Hippocampal formation (tissue), 2 donors: Measurements from ENCODE around the gene GPR35.
A peak's percentile ranks its signal among the peaks of the same experiment; 100 is the strongest.

Experiments used
- DNase-seq, 2 donors: peaks; one replicate each; lab custom pipeline; 2025; lab: John Stamatoyannopoulos, UW

Gene GPR35

GRCh38 chr2:240624950-240625621 lies at the start of gene GPR35:
Gene GPR35 (plus strand): TSS chr2:240625480. CDS start chr2:240629953, 4,473 bp downstream.
- DNase-seq = no peak

- DNase-seq = no peak
Measured at GRCh38 chr2:240576036-240576435, 49.2 kb upstream of the GPR35 start.

DNA sequence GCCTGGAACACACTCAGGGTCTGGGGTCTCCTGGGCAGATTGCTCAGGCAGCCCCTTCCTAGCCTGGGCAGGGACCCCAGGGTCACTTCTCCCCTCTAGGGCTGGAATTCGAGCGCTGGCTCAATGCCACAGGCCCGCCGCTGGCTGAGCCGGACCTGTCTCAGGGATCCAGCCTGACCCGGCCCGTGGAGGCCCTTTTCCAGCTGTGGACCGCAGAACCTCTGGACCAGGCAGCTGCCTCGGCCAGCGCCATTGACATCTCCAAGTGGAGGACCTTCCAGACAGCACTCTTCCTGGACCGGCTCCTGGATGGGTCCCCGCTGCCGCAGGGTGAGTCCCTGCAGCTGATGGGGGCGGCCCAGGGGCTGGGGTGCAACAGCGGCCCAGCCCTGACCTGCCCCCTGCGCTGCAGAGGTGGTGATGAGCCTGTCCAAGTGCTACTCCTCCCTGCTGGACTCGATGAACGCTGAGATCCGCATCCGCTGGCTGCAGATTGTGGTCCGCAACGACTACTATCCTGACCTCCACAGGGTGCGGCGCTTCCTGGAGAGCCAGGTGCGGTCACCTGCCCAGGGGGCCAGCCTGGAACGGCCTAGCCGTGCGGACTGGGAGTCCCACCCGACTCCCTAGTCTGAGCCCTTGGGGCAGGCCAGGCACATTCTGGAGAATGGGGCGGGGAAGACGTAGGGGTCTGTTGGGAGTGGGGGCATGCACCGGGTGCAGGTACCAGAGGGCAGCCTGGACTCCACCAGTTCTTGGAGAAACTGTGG lies 48.7 kb upstream of the GPR35 start:
- no peak for DNase-seq

DNA sequence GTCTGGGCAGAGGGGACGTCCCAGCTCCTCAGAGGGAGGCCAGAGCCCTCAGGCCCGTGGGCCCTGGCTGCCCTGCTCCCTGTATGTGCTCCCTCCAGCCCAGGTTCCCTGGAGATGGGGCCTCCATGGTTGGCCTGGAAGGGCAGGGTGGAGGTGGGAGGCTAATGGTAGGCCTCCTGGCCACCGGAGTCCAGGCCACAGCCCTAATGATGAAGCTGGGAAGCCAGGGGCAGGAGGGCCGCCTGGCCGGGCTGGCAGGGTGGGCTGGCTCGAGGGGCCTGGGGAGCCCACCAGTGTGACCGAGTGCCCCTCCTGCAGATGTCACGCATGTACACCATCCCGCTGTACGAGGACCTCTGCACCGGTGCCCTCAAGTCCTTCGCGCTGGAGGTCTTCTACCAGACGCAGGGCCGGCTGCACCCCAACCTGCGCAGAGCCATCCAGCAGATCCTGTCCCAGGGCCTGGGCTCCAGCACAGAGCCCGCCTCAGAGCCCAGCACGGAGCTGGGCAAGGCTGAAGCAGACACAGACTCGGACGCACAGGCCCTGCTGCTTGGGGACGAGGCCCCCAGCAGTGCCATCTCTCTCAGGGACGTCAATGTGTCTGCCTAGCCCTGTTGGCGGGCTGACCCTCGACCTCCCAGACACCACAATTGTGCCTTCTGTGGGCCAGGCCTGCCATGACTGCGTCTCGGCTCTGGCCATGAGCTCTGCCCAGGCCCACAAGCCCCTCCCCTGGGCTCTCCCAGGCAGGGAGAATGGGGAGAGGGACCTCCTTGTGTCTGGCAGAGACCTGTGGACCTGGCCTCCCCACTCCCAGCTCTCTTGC lies 47.8 kb upstream of the GPR35 start:
- DNase-seq = no peak

- no peak for DNase-seq
Measured at GRCh38 chr2:240578110-240578450, 47.2 kb upstream of the GPR35 start.

GRCh38 chr2:240578488-240578887 lies 46.8 kb upstream of the GPR35 start:
- DNase-seq = no peak

DNA sequence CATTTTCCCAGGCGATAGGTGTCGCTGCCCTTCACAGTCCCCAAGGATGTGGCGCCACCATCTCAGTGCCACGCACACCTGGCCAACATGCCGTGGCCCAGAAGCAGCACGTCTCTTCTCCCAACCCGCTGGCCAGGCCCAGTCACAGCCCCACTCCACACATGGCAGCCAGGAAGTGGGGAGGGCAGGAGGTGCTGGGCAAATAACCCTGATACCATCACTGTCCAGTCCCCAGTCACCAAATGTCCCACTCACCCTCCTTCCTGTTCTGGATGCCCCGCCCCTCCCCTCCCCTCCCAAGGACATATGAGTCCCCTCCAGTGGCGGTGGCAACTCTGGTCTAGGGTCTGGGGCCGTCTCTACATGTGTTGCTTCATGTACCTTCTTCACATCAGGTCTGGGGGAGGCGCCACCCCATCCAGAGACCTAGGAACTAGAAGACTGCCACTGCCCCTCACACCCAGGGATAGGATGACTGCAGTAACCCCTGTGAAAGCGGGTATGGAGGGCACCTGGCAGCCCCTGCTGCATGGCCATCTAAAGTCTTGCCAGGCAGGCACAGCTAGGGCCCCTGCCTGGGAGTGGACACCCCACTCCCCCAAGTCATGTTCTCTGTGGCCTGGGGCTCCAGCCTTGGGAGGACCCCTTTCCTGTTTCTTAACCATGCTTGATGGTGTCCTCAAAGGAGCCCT lies 46.1 kb upstream of the GPR35 start:
- no peak for DNase-seq

GRCh38 chr2:240579771-240580614 lies 45.3 kb upstream of the GPR35 start:
- DNase-seq = no peak

DNA sequence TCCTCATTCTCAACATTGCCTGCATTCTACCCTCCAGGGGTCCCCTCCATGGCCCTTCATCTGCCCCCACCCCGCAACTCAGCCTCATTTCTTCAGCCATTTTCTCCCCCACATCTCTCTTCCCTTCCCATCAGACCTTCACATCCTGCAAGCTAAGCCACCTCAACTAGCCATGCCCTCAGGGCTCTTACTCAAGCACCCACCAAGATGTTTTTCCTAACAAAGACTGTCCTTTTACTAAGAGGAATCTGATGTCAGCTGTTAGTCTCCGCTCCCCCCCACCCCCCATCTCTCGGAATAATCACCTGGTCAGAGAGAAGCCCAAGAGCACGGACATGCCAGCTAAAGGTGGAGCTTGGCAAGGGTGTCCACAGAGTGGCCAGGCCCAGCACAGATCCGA lies 43.5 kb upstream of the GPR35 start:
- DNase-seq = no peak

DNA sequence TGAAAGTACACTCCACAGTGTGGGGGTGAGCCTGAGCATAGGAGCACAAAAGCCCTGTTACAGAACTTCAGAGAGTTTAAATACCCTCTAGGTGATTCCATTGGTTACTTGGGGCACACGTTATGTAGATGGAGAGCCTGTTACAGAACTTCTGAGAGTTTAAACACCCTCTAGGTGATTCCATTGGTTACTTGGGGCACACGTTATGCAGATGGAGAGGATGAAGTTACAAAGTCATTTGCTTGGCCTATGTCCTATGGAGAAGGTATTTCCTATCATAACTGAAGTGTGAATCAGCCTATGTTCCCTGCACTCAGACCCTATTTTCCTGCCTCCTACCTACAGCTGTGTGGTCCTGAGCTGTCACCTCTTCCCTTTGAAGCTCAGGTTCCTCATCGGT lies 42.5 kb upstream of the GPR35 start:
- no peak for DNase-seq

DNA sequence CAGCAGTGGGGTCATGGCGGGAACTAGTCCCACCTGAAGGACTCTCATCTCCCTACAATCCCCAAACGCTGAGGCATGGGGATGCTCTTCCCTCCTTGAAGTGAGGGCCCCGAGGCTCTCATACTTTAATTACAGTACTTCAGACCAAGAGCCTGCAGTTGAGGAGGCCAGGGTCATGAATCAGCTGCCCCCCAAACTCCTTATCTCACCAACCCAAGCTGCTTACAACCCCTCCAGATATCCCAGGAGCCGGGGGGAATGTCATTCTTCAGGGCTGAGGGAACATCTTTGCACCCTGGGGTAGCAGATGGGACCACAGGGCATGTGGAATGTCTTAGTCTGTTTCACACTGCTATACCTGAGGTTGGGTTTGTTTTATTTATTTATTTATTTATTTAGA lies 41.5 kb upstream of the GPR35 start:
- DNase-seq = no peak

DNA sequence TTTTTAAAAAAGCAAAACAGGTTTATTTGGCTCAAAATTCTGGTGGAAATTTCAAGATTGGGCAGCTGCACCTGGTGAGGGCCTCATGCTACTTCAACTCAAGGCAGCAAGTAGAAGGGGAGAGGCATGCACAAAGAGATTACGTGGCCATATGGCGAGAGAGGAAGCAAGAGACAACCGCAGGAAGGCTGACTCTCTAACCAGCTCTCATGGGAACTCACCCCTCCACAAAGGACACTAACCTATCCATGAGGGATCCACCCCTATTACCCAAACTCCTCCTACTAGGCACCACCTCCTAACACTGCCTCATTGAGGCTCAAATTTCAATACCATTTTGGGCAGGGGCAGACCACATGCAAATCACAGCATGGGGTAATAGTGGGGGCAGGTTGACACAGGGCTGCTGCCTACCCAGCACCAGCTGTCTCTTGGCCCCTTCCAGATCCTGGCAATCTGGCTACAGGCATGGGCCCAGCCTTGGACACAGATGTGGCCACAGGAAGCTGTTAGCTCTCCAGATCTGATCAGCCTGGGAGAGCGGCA lies 40.7 kb upstream of the GPR35 start:
- no peak for DNase-seq

DNA sequence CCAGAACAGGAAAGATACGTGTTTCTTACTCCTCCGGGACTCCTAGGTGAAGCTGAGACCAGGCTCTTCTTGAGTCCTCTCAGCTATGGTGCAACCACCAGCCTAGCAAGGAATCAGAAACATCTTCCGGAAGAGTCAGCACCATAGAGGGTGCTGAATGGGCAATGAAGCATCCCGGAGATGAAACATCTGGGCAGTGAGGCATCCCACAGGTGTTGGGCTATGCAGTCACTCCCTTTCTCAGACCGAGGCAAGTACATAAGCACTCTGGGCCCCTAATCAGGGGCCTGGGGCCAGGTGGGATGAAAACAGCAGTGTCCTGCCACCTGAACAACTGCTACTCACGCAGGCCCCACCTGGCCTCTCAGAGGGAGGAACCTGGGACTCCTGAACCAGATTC lies 40.2 kb upstream of the GPR35 start:
- DNase-seq = no peak

GRCh38 chr2:240585681-240586197 lies 39.5 kb upstream of the GPR35 start:
- DNase-seq = no peak

DNA sequence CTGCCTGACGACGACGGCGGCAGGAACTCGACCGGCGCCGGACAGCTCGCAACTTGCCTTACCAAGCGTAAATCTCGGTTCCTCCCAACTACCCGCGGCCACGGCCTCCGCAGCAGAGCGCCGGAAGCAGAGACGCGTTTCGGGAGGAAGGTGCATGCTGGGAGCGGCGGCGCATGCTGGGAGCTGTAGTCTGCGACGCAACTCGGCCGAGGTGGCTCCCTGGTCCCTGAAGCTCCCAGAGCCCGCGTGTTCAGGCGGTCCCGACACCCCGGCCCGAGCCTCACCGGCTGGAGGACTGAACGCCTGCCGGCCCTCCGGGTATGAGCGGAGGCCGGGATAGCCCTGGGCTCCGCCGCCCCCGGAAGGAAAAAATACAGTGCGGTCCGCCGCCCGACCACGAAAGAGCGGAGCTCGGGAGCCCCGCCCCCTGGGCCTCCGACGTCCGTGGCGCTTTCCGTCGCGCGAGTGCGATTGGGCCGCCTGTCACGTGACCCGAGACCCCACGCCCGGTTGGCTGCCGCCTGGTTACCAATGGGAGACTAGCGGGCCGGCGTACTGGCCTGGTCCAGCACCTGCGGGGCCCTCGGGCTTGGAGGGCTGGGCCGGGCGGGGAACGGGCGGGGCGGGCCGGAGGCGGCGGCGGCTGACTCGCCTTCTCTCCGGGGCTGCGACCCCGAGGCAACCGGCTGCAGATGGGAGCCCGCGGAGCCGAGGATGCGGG lies 38.9 kb upstream of the GPR35 start, which contains the start of gene CAPN10:
Gene CAPN10, plus strand, starts transcription at position 537 of the 721 bp plus-strand sequence. Its CDS starts 178 bp downstream, at position 715.
- DNase-seq = peak; percentile 90 to 98

GRCh38 chr2:240586919-240587800 lies 38.1 kb upstream of the GPR35 start:
- no peak for DNase-seq

DNA sequence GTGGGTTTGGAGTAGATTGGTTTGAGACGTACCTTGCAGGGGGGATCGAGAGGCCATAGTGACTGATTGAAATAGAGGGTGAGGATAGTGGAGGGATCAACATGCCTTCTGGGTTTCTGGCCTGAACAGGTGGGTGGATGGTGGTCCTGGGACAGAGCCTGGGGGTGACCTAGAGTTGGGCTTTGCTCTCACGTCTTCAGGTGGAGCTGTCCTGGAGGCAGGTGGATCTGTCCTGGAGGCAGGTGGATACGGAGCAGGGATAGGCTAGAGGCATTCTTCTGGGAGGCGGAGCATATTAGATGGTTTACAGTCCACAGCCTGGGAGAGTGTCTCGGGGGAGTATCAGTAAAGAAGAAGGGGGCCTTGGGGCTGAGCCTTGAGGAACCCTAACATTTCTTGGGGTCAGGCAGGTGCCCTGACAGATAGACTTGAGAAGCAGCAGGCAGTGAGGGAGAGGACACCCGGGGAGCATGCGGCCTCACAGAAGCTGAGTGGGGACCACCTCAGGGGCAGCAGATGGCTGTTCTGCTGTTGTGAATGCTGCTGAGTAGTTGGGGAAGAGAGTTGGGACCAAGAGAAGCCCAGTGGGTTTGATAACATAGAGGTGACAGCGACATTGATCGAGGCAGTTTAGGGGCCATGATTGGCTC lies 37.1 kb upstream of the GPR35 start:
- no peak for DNase-seq

GRCh38 chr2:240588669-240589068 lies 36.6 kb upstream of the GPR35 start:
- DNase-seq = no peak
